ENCODE data around the gene GRIK5. TPM values are rescaled to one million over a fixed set of nuclear protein-coding genes. Genes with fewer than 3 reads are reported as not detected.

Gene GRIK5
- polyA plus RNA-seq, 1 donor from 2014 or later, result not detected

DNA sequence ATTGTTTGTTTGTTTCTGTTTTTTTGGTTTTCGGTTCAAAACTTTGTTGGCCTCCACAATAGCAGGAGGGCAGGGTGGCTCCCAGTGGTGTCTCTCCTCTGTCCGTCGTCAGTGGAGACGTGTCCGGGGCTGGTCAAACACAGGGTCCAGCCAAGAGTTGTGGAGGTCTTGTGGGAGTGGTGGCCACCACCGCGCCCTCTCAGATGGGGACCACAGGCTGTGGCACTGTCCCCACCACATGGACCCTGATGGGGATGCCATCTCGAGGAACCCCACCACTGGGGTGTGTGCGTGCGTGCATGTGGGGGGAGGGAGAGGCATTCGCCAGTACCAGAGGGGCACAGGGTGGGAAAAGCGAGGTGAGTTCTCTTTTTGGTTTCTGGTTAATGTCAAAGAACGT, 19.8 kb upstream of the GRIK5 start:
- peaks cover 7% of the 10 kb centered on the region for H3K36me3 Mint-ChIP-seq
- peak overlapping the region in 2 of 3 donors; percentile 88 to 92 for H3K27ac Mint-ChIP-seq
- peaks cover 38 to 47% (median 43%) of the 10 kb centered on the region in 3 donors for H3K4me1 Mint-ChIP-seq
- no peaks in the 10 kb centered on the region for H3K9me3 Mint-ChIP-seq
- no peaks in the 10 kb centered on the region for H3K27me3 Mint-ChIP-seq
- H3K4me3 Mint-ChIP-seq, result peak overlapping the region in 1 of 4 donors; percentile 75

DNA sequence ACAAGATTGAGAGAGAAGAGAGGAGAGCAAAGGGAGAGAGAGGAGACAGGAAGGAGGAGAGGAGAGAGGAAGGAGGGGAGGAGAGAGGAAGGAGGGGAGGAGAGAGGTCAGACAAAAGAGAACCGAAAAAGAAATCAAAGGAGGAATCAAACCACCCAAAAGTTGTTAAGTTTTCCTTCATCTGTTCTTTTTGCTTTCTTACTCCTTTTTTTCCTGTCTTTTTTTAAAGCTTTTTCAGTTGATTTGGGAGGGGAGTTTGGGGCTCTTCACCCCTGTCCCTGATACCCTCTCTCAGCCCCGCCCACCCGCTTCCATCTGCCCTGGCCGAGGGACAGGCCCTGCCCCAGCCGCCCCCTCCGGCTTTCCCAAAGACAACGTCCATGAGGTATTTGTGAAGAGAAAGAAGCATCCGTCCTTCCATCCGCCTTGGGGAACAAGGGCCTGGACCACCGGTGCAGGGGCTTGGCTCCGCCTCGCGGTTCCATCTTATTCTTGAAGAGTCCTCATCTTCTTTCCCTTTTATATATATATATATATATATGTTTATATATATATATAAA, 19.3 kb upstream of the GRIK5 start:
- Mint-ChIP-seq H3K27me3 (no peaks in the 10 kb centered on the region), H3K36me3 (peaks cover 6% of the 10 kb centered on the region), H3K27ac (peak overlapping the region in 2 of 3 donors; percentile 68 to 83), H3K4me3 (peak overlapping the region in 2 of 4 donors; percentile 9 to 86), H3K4me1 (peaks cover 38 to 45% (median 43%) of the 10 kb centered on the region in 3 donors), H3K9me3 (no peaks in the 10 kb centered on the region)

DNA sequence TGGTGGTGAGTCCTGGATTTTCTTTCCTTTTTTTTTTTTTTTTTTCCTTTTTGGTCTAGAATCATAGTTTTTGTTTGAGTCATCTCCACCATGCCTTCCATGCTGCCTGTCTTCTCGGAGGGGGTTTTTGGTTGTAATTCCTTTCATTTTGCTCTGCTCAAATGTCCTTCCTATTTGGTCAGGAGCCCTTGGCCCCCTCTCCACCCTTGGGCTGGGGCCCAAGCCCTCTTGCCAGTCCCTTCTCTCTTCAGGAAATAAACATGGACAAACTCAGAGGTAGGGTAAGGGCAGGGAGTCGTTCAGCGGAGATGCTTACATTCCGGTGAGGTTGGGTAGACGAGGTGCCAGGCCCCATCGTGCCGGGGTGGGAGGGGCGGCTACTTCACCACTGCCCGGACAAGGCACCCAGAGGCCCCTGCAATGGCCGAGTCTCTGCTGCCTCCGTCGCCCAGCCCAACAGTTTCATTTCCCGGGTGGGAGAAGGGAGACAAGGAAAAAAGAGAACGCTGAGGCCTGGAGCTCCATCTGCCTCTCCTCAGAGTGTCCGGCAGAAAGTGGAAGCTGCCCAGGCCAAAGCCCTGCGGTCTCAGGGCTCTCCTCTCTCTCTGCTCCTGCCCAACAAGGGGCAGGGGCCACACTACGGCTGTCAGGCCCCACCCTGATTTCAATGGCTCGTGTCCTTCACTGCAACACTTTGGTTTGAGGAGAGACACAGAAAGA, 18.6 kb upstream of the GRIK5 start:
- Mint-ChIP-seq H3K27ac (peak overlapping the region in 2 of 3 donors; percentile 68 to 83), H3K27me3 (no peaks in the 10 kb centered on the region), H3K36me3 (peaks cover 6% of the 10 kb centered on the region), H3K9me3 (no peaks in the 10 kb centered on the region), H3K4me1 (peaks cover 38 to 45% (median 39%) of the 10 kb centered on the region in 3 donors), H3K4me3 (peak overlapping the region in 2 of 4 donors; percentile 9 to 86)

DNA sequence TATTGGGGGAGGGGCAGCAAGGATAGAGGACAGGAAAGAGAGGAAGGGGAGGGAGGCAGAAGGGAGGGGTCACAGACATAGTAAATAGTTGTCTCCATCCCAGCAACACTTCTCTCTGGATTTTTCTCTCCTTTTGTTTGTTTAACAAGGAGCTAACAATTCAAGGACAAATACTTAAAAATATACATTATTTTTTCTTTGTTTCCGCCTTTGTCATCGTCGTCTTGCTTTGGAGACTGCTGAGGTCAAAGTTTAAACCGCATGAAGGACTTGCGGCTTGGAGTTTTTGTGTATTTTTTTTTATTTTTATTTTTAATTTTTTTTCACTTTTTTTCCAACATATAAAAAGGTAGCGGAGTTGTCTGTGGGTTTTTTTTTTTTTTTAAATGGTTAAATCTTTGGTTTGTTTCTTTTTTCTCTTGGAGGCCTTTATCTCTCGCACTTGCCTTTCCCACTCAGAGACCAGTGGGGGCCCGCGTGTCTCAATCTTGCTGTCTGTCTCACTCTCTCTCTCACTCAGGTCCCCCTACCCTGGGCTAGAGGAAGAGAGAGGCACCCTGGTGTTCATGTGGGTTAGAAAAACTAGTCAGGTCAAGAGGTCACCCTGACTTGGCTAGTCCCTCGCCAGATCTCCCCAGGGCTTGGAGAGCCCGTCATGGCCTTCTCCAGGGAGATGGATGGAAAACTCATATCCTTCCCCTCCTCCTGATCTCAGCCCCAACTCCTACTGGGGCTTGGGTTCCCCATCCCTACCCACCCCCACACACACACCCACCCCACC, 17.0 kb upstream of the GRIK5 start:
- H3K36me3 Mint-ChIP-seq, result peaks cover 4% of the 10 kb centered on the region
- no peaks in the 10 kb centered on the region for H3K9me3 Mint-ChIP-seq
- peaks cover 32 to 42% (median 35%) of the 10 kb centered on the region in 3 donors for H3K4me1 Mint-ChIP-seq
- H3K4me3 Mint-ChIP-seq, result peak overlapping the region in 1 of 4 donors; percentile 73
- peak overlapping the region in 1 of 3 donors; percentile 73 for H3K27ac Mint-ChIP-seq
- H3K27me3 Mint-ChIP-seq, result no peaks in the 10 kb centered on the region

DNA sequence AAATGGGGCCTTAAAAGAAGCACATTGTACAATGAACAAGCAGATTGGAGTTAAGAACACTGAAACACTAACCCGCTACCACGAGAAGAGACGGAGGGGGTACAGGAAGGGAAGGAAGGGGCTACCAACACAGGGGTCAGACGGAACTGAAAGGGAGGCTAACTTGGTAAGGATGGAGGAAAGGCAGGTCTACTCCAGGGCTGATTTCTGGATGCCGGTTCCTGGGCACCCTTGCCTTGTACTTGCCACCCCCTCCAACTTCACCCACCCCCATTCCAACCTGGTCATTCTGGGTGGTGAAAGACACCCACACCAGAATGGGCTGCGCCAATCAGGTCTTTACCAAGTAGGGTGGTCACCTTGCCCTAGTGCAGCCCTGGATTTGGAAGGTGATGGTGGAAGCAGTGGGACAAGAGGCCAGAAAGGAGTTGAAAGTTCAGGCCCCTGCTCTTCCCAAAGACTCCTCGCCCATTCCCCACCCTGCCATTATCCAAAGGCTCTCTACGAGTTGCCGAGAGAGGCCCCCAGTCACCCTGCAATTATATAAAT, 16.3 kb upstream of the GRIK5 start:
- H3K27ac Mint-ChIP-seq, result peak overlapping the region in 1 of 3 donors; percentile 48
- no peaks in the 10 kb centered on the region for H3K9me3 Mint-ChIP-seq
- H3K36me3 Mint-ChIP-seq, result peaks cover 5% of the 10 kb centered on the region
- no peaks in the 10 kb centered on the region for H3K27me3 Mint-ChIP-seq
- H3K4me3 Mint-ChIP-seq, result peak overlapping the region in 2 of 4 donors; percentile 52 to 63
- H3K4me1 Mint-ChIP-seq, result peaks cover 39 to 47% (median 39%) of the 10 kb centered on the region in 3 donors

DNA sequence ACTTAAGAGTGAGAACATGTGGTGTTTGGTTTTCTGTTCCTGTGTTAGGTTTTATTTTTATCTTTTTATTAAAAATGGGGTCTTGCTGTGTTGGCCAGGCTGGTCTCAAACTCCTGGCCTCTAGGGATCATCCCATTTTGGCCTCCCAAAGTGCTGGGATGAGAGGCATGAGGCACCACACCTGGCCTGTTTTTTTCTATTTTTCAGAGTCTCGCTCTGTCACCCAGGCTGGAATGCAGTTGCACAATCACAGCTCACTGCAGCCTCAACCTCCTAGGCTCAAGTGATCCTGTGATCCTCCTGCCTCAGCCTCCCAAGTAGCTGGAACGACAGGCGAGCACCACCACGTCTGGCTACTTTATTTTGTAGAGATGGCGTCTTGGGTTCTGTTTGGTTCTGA, 13.5 kb upstream of the GRIK5 start:
- Mint-ChIP-seq H3K4me3 (peak overlapping the region in 1 of 4 donors; percentile 33), H3K4me1 (peaks cover 18 to 24% (median 22%) of the 10 kb centered on the region in 3 donors), H3K36me3 (peaks cover 3% of the 10 kb centered on the region), H3K9me3 (no peaks in the 10 kb centered on the region), H3K27ac (no peak overlapping the region), H3K27me3 (no peaks in the 10 kb centered on the region)

DNA sequence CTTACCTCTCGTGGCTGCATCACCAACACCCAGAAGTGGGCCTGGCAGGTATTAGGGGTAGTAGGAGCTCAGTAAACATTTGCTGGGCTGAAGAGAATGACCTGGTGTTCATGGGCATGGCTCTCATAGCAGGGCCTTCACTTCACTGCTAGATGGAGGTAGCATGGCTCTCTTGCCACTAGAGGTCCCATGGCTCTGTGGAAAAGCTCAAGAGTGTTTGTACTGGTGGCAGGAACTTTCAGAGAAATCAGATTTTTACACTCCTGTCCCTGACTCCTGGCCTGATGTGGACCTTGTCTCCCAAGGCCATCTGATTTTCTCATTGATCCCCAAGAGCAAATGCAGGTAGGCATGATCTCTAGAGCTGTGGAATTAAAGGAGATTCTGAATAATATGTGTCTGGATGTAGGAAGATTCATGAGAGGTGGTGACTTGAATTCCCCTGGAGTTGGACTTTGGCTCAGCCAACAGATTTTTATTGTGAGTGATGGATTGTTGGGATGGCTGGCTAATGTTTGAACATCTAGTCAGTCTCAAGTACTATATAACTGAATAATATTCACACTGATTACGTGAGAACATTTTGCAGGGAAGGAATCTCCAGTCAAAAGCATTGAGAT, 11.7 kb upstream of the GRIK5 start:
- H3K9me3 Mint-ChIP-seq, result no peaks in the 10 kb centered on the region
- H3K4me1 Mint-ChIP-seq, result peaks cover 17 to 27% (median 25%) of the 10 kb centered on the region in 3 donors
- H3K36me3 Mint-ChIP-seq, result peaks cover 3% of the 10 kb centered on the region
- H3K27ac Mint-ChIP-seq, result peak overlapping the region; percentile 28 to 75 (median 60)
- peaks cover 2% of the 10 kb centered on the region for H3K27me3 Mint-ChIP-seq
- peak overlapping the region in 1 of 4 donors; percentile 77 for H3K4me3 Mint-ChIP-seq

DNA sequence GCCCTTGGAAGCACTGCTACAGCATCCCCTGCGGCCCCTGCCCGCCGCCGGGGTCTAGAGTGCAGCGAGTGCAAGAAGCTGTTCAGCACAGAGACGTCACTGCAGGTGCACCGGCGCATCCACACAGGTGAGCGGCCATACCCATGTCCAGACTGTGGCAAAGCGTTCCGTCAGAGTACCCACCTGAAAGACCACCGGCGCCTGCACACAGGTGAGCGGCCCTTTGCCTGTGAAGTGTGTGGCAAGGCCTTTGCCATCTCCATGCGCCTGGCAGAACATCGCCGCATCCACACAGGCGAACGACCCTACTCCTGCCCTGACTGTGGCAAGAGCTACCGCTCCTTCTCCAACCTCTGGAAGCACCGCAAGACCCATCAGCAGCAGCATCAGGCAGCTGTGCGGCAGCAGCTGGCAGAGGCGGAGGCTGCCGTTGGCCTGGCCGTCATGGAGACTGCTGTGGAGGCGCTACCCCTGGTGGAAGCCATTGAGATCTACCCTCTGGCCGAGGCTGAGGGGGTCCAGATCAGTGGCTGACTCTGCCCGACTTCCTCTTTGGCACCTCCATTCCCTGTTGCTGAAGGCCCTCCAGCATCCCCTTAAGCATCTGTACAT, 10.9 kb upstream of the GRIK5 start:
- Mint-ChIP-seq H3K9me3 (no peaks in the 10 kb centered on the region), H3K4me3 (peak overlapping the region in 1 of 4 donors; percentile 77), H3K27ac (no peak overlapping the region), H3K4me1 (peaks cover 16 to 29% (median 28%) of the 10 kb centered on the region in 3 donors), H3K27me3 (peaks cover 2% of the 10 kb centered on the region), H3K36me3 (peaks cover 3% of the 10 kb centered on the region)

DNA sequence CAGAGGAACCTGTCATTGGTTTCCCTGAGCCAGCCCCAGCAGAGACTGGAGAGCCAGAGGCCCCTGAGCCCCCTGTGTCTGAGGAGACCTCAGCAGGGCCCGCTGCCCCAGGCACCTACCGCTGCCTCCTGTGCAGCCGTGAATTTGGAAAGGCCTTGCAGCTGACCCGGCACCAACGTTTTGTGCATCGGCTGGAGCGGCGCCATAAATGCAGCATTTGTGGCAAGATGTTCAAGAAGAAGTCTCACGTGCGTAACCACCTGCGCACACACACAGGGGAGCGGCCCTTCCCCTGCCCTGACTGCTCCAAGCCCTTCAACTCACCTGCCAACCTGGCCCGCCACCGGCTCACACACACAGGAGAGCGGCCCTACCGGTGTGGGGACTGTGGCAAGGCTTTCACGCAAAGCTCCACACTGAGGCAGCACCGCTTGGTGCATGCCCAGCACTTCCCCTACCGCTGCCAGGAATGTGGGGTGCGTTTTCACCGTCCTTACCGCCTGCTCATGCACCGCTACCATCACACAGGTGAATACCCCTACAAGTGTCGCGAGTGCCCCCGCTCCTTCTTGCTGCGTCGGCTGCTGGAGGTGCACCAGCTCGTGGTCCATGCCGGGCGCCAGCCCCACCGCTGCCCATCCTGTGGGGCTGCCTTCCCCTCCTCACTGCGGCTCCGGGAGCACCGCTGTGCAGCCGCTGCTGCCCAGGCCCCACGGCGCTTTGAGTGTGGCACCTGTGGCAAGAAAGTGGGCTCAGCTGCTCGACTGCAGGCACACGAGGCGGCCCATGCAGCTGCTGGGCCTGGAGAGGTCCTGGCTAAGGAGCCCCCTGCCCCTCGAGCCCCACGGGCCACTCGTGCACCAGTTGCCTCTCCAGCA, 10.1 kb upstream of the GRIK5 start:
- no peak overlapping the region for H3K4me3 Mint-ChIP-seq
- no peaks in the 10 kb centered on the region for H3K9me3 Mint-ChIP-seq
- peaks cover 4% of the 10 kb centered on the region for H3K36me3 Mint-ChIP-seq
- H3K27ac Mint-ChIP-seq, result no peak overlapping the region
- H3K27me3 Mint-ChIP-seq, result peaks cover 2% of the 10 kb centered on the region
- peaks cover 14 to 31% (median 31%) of the 10 kb centered on the region in 3 donors for H3K4me1 Mint-ChIP-seq

DNA sequence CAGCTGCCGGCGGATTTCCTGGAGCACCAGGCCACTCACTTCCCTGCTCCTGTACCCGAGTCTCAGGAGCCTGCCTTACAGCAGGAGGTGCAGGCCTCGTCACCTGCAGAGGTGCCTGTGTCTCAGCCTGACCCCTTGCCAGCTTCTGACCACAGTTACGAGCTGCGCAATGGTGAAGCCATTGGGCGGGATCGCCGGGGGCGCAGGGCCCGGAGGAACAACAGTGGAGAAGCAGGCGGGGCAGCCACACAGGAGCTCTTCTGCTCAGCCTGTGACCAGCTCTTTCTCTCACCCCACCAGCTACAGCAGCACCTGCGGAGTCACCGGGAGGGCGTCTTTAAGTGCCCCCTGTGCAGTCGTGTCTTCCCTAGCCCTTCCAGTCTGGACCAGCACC, 9.3 kb upstream of the GRIK5 start:
- H3K4me3 Mint-ChIP-seq, result no peak overlapping the region

DNA sequence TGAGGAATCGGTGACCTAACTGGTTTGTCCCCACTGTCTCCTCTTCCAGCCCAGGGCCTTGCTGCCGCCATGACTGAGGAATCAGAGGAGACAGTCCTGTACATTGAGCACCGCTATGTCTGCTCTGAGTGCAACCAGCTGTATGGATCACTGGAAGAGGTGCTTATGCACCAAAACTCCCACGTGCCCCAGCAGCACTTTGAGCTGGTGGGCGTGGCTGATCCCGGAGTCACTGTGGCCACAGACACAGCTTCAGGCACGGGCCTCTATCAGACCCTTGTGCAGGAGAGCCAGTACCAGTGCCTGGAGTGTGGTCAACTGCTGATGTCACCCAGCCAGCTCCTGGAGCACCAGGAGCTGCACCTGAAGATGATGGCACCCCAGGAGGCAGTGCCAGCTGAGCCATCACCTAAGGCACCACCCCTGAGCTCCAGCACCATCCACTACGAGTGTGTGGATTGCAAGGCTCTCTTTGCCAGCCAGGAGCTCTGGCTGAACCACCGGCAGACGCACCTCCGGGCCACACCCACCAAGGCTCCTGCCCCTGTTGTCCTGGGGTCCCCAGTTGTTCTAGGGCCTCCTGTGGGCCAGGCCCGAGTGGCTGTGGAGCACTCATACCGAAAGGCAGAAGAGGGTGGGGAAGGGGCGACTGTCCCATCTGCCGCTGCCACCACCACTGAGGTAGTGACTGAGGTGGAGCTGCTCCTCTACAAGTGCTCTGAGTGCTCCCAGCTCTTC, 8.7 kb upstream of the GRIK5 start:
- Mint-ChIP-seq H3K36me3 (peaks cover 3% of the 10 kb centered on the region), H3K4me1 (peaks cover 14 to 39% (median 33%) of the 10 kb centered on the region in 3 donors), H3K9me3 (no peaks in the 10 kb centered on the region), H3K27ac (no peak overlapping the region), H3K27me3 (peaks cover 2% of the 10 kb centered on the region), H3K4me3 (peak overlapping the region in 3 of 4 donors; percentile 30 to 97 (median 81))

More for the DNA sequence above, 9.3 kb upstream of the GRIK5 start:
- Mint-ChIP-seq H3K9me3 (no peaks in the 10 kb centered on the region), H3K36me3 (peaks cover 3% of the 10 kb centered on the region), H3K27me3 (peaks cover 2% of the 10 kb centered on the region), H3K4me1 (peaks cover 14 to 39% (median 33%) of the 10 kb centered on the region in 3 donors), H3K27ac (no peak overlapping the region)

DNA sequence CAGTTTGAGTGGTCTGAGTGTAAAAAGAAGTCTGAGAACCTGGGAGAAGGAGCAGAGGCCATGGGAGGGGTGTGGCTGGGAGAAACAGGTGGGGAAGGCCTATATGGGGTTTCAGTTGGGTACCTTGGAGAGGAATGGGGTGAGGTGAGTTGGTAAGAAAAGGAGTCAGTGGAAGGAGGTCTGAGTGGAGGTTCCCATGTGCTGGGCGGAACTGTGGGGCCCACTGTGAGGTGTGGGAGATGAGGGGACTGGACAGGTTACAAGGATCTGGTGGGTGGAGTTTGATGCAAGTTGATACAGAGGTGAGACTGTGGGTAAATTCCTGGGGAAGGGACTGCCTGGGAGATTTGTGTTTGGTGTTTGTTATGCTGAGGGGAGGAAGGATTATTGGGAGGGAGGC, 8.1 kb upstream of the GRIK5 start:
- peak overlapping the region in 3 of 4 donors; percentile 30 to 97 (median 81) for H3K4me3 Mint-ChIP-seq
- H3K4me1 Mint-ChIP-seq, result peaks cover 14 to 39% (median 33%) of the 10 kb centered on the region in 3 donors
- H3K36me3 Mint-ChIP-seq, result peaks cover 3% of the 10 kb centered on the region
- no peaks in the 10 kb centered on the region for H3K9me3 Mint-ChIP-seq
- H3K27ac Mint-ChIP-seq, result peak overlapping the region in 2 of 3 donors; percentile 36 to 99
- H3K27me3 Mint-ChIP-seq, result peaks cover 2% of the 10 kb centered on the region
